PC-3 (cell line): Measurements from ENCODE around the gene GLI1.

Source experiments
- EZH2 ChIP-seq: fragments of 300-600 bp; sonication (generic); IDR thresholded peaks from one replicate; pipeline ENCODE4 v1.6.1; 2017; ENCODE audit warnings: antibody characterized with exemption, mild to moderate bottlenecking, low read length; ENCODE audit not compliant: unreplicated experiment
- EZH2phosphoT487 ChIP-seq: fragments of 300-600 bp; sonication (generic); IDR thresholded peaks from 2 replicates; pipeline ENCODE4 v1.6.1; 2018; ENCODE audit warnings: mild to moderate bottlenecking, antibody characterized with exemption, low read length, borderline replicate concordance
- TF ChIP-seq, protein P1 (sequence below): fragments of 300-600 bp; sonication (generic); conservative IDR thresholded peaks from 2 replicates; pipeline ENCODE4 v1.5.1; 2017; ENCODE audit warnings: antibody characterized with exemption, low read depth, mild to moderate bottlenecking, low read length

DNA sequence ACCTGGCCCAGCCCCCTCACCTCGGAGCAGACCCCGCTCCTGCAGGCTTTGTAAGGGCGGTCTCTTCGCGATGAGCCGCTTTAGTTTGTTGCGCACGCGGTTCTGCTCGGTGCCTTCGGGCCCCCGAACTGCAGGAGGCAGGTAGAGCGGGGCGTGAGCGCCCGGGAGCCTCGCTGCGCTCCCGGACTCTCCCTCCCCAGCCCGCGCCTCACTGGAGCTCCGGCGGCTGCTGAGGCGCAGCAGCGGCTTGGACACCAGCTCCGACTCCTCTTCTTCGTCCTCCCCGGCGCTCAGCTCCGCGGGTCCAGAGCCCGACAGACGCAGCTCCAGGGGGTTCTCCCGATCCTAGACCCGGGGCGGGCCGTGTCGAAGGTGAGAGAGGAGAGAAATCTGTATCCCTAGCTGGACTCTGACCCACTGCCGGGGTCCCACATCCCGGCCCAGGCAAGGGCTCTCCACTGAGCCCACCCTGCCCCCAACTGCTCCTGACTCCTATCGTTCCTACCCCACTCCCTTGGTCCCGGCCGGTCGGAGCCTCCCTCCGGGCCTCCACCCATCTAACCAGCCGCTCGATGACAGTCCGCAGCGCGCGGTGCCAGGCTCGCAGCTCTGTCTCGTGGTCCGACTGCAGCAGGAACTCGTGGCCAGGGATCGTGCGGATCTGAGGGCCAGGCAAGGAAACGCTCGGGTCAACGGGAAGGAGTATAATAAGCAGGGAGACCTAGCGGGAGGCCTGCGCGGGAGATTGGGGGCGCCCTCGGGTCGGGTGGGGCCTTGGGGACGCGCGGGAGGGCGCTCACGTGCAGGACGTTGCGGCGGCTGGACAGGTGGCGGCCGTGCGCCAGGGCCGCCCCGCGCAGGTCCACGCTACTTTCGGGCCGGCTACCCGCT is 15.9 kb downstream of the GLI1 start:
- TF ChIP-seq, protein P1, sequence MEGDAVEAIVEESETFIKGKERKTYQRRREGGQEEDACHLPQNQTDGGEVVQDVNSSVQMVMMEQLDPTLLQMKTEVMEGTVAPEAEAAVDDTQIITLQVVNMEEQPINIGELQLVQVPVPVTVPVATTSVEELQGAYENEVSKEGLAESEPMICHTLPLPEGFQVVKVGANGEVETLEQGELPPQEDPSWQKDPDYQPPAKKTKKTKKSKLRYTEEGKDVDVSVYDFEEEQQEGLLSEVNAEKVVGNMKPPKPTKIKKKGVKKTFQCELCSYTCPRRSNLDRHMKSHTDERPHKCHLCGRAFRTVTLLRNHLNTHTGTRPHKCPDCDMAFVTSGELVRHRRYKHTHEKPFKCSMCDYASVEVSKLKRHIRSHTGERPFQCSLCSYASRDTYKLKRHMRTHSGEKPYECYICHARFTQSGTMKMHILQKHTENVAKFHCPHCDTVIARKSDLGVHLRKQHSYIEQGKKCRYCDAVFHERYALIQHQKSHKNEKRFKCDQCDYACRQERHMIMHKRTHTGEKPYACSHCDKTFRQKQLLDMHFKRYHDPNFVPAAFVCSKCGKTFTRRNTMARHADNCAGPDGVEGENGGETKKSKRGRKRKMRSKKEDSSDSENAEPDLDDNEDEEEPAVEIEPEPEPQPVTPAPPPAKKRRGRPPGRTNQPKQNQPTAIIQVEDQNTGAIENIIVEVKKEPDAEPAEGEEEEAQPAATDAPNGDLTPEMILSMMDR = no peak
- TF ChIP-seq EZH2 (no peak), EZH2phosphoT487 (no peak)
